ENCODE data around the gene SLC1A4.

Gene SLC1A4

DNA sequence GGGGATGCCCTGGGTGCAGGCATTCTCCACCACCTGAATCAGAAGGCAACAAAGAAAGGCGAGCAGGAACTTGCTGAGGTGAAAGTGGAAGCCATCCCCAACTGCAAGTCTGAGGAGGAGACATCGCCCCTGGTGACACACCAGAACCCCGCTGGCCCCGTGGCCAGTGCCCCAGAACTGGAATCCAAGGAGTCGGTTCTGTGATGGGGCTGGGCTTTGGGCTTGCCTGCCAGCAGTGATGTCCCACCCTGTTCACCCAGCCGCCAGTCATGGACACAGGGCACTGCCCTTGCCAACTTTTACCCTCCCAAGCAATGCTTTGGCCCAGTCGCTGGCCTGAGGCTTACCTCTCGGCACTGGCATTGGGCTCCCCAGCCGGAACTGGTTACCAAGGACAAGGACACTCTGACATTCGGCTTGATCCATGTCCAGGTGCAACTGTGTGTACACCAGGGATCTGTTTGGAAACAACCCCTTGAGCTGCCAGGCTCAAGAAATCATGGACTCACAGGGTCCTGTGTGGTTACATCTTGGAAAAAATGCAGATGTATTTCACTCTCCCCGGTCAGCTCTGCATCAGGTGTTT, 31.8 kb downstream of the SLC1A4 start:
- TF ChIP-seq, protein P1, sequence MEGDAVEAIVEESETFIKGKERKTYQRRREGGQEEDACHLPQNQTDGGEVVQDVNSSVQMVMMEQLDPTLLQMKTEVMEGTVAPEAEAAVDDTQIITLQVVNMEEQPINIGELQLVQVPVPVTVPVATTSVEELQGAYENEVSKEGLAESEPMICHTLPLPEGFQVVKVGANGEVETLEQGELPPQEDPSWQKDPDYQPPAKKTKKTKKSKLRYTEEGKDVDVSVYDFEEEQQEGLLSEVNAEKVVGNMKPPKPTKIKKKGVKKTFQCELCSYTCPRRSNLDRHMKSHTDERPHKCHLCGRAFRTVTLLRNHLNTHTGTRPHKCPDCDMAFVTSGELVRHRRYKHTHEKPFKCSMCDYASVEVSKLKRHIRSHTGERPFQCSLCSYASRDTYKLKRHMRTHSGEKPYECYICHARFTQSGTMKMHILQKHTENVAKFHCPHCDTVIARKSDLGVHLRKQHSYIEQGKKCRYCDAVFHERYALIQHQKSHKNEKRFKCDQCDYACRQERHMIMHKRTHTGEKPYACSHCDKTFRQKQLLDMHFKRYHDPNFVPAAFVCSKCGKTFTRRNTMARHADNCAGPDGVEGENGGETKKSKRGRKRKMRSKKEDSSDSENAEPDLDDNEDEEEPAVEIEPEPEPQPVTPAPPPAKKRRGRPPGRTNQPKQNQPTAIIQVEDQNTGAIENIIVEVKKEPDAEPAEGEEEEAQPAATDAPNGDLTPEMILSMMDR (IDR thresholded peaks at IDR 0.05) = no peak

DNA sequence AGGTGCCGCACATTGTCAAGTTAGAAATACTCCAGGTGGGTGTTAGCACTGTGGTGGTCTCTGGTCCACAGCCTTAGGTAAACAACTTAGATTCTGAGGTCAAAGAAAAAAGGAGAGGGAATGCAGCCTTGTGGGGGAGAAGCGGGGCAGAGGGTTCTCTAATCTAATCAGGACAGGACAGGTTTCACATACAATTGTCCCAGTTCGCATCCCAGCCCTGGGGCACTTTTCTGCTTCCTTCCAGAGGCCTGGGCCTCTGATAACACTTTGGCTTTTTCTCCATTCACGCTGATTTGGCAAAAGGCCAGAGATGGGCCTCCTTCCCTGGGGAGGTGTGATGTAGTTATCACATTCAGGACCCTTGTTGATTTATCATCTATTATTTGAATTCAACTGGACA, 32.5 kb downstream of the SLC1A4 start:
- TF ChIP-seq, protein P1 (IDR thresholded peaks at IDR 0.05) = no peak

DNA sequence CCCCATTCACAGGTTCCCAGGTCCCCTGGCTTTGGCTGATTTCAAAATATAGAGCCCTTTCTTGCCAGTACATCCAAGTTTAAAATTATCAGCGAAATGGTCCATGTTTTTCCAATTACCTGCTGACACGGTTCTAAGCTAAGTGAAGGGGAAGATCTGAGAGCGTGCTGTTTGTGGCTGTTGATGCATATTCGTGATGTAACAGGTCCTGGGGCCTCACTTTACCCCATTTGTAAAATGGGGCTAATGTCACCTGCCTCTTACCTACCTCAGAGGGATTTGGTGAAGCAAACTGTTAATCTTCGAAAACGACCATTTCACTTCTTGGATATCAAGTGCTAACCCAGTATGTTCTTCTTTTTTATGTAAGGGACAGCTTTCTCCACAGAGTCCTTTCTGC, 33.0 kb downstream of the SLC1A4 start:
- TF ChIP-seq, protein P1 (IDR thresholded peaks at IDR 0.05) = no peak

DNA sequence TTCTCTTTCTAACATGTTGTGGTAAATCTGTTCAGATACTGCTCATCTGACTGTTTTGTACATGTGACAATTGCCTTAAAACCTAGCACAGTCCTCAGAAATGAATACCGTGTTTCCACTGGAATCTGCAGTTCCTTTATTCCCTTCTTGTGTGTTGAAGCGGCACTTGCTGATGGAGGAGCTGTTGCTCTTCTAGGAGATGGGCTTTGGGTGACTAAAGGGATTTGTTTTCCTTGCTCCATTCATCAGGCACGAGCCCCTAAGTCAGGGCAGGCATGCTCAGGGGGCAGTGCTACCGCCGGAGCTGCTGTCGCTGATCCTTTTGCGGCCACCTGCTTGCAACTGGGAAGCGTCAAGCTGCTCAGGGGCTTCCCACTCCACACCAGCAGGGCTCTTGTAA, 34.5 kb downstream of the SLC1A4 start:
- TF ChIP-seq, protein P1 (IDR thresholded peaks at IDR 0.05) = no peak

DNA sequence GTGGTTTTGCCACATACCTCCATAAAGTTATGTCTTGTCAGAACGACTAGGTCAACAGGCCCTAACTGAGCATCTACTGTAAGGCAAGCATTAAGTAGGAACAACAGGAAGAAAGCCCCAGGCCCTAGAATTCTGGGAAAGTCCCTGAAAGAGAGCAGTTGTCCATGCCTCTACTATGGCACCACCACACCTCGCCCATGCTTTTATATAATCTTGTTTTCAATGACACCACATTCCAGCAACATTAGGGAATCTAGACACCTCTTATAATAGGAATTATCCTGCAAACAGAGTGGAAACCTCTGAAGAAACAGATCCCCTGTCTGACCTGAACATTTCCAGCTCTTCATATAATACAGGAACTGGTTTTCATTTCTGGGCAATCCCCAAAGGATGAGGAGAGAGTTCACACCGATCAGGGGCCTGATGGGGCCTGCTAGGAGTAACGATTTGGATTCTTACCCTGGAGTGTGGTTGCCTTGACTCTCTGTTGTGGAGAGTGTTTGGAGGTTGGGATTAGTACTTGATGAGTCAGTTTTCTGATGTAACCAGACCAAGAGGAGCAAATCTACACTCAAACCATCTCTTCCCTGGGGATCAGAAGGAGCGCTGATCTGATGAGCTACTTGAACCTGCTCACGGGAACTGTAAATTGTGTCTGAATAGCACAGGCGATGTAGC, 35.1 kb downstream of the SLC1A4 start:
- TF ChIP-seq, protein P1 (IDR thresholded peaks at IDR 0.05) = no peak

DNA sequence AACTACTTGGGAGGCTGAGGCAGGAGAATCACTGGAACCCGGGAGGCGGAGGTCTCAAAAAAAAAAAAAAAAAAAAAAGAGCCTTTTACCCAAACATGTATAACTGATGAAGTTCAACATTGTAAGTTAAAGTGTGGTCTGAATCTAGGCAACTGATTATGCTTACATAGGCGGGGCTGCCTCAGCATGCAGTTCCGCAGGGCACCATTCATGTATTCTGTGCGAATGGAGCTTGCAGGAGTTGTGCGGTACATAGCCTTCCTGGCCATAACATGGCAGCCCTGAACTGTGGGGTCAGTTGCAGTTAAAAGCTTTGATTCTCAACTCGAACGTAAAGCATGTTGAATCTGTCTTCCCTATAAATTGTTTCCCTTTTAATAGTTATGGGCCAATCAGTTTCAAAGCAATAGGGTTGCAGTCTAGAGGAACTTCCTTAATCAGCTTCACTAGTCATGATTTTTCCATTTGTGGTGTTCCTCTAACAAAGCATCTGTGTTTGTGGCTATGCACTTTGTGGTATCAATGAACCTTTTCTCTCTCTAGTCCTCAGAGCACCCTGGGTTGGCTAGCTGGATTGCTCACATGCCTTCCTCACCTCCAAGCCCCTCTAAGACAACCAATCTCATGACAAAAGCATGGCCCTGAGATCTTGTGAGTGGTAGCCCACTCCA, 36.4 kb downstream of the SLC1A4 start:
- TF ChIP-seq, protein P1 (IDR thresholded peaks at IDR 0.05) = no peak

DNA sequence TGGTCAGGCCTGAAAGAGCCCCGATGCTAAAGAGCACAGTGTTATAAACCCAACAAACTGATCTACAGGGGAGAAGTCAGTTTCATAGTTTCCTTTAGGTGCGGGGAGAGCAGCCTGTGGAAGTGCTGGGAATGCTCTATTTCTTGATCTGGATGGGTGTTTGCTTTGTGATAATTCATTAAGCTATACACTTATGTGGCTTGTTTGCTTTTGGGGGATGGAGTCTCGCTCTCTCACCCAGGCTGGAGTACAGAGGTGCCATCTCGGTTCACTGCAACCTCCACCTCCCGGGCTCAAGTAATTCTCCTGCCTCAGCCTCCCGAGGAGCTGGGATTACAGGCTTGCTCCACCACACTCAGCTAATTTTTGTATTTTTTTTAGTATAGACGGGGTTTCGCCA, 37.0 kb downstream of the SLC1A4 start:
- TF ChIP-seq, protein P1 (IDR thresholded peaks at IDR 0.05) = no peak
